ENCODE measurements around the gene CEP57L1. TPM values are rescaled to one million over a fixed set of nuclear protein-coding genes. Genes with fewer than 3 reads are reported as not detected.
"Not testable (repeated sequence)": the region's sequence is repeated elsewhere in the genome, so short reads cannot be mapped to it uniquely, and the experiment has no call there.

Gene CEP57L1
- total RNA-seq, 1 donor from 2014 or later = 16.7 TPM

GRCh38 chr6:109103942-109104341 is 8.6 kb downstream of the CEP57L1 start:
- no peak for TF ChIP-seq CTCF (IDR thresholded peaks at IDR 0.05; ENCODE audit: insufficient read depth, low read length, poor library complexity, severe bottlenecking)

GRCh38 chr6:109104512-109104911 is 9.2 kb downstream of the CEP57L1 start:
- no peaks in the 10 kb centered on the region for H3K36me3 ChIP-seq (ENCODE audit: control insufficient read depth, insufficient read depth, low read length)
- no peak for TF ChIP-seq CTCF (IDR thresholded peaks at IDR 0.05; ENCODE audit: insufficient read depth, low read length, poor library complexity, severe bottlenecking)
- H3K4me3 ChIP-seq (ENCODE audit: low read depth, low read length) = no peak overlapping the region
- no peaks in the 10 kb centered on the region for H3K27me3 ChIP-seq (ENCODE audit: control insufficient read depth, insufficient read depth, low read length)
- no peak for DNase-seq (ENCODE audit: low read depth)

More at GRCh38 chr6:109103942-109104341, 8.6 kb downstream of the CEP57L1 start:
- H3K4me3 ChIP-seq (ENCODE audit: low read depth, low read length) = no peak overlapping the region
- no peak for DNase-seq (ENCODE audit: low read depth)
- no peaks in the 10 kb centered on the region for H3K27me3 ChIP-seq (ENCODE audit: control insufficient read depth, insufficient read depth, low read length)
- no peaks in the 10 kb centered on the region for H3K36me3 ChIP-seq (ENCODE audit: control insufficient read depth, insufficient read depth, low read length)

DNA sequence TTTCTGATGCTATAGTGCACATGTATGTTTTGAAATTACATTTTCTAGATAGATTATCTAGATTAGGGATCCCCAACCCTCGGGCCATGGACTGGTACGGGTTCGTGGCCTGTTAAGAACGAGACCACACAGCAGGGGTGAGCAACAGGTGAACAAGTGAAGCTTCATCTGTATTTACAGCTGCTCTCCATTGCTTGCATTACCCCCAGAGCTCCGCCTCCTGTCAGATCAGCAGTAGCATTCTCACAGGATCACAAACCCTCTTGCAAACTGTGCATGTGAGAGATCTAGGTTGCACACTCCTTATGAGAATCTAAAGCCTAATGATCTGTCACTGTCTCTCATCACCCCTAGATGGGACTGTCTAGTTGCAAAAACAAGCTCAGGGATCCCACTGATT is 10.4 kb downstream of the CEP57L1 start:
- TF ChIP-seq CTCF (IDR thresholded peaks at IDR 0.05; ENCODE audit: insufficient read depth, low read length, poor library complexity, severe bottlenecking) = no peak
- DNase-seq (ENCODE audit: low read depth) = no peak
- H3K36me3 ChIP-seq (ENCODE audit: control insufficient read depth, insufficient read depth, low read length) = no peaks in the 10 kb centered on the region
- no peaks in the 10 kb centered on the region for H3K27me3 ChIP-seq (ENCODE audit: control insufficient read depth, insufficient read depth, low read length)
- H3K4me3 ChIP-seq (ENCODE audit: low read depth, low read length) = no peak overlapping the region

DNA sequence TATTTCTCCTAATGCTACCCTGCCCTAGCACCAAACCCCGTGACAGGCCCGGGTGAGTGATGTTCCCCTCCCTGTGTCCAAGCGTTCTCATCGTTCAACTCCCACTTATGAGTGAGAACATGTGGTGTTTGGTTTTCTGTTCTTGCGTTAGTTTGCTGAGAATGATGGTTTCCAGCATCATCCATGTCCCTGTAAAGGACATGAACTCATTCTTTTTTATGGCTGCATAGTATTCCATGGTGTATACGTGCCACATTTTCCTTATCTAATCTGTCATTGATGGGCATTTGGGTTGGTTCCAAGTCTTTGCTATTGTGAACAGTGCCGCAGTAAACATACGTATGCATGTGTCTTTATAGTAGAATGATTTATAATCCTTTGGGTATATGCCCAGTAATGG is 14.4 kb downstream of the CEP57L1 start:
- not testable (repeated sequence) for H3K4me3 ChIP-seq (ENCODE audit: low read depth, low read length); DNase-seq (ENCODE audit: low read depth); H3K27me3 ChIP-seq (ENCODE audit: control insufficient read depth, insufficient read depth, low read length); H3K36me3 ChIP-seq (ENCODE audit: control insufficient read depth, insufficient read depth, low read length)

- DNase-seq (ENCODE audit: low read depth); H3K27me3 ChIP-seq (ENCODE audit: control insufficient read depth, insufficient read depth, low read length); H3K4me3 ChIP-seq (ENCODE audit: low read depth, low read length); H3K36me3 ChIP-seq (ENCODE audit: control insufficient read depth, insufficient read depth, low read length): not testable (repeated sequence)
Measured at GRCh38 chr6:109112663-109113062, 17.4 kb downstream of the CEP57L1 start.

DNA sequence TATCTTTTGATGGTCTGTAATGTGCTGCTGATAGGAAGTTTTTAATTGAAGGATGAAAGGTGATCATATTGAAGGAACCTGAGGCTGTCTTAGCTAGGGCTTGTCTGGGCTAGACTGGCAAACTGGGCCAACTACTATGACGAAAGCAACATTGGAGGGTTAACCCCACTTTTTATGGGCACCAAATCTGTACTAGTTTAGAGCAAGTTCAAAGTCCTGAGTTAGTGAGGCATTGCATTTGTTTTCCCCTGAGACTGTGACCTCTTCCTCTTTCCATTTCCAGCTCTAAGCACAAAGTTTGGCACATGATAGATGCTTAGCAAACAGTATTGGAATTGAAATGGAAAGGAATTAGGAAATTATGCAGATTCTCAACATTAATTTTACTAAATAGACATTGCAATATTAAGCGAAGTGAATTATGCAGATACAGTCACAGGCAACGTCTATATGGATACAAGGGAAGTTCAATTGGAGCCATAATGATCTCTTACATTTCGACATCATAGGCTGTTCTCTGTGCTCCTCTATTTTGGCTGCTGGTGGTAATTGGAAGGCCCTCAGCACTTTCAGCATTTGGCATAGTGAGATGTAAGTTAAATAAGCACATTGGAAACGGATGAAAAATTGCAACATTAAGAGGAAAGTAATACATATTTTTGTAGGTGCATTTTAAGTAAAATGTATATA is 22.2 kb downstream of the CEP57L1 start:
- DNase-seq (ENCODE audit: low read depth) = no peak
- H3K27me3 ChIP-seq (ENCODE audit: control insufficient read depth, insufficient read depth, low read length) = no peaks in the 10 kb centered on the region
- no peak overlapping the region for H3K4me3 ChIP-seq (ENCODE audit: low read depth, low read length)
- no peak for TF ChIP-seq CTCF (IDR thresholded peaks at IDR 0.05; ENCODE audit: insufficient read depth, low read length, poor library complexity, severe bottlenecking)
- H3K36me3 ChIP-seq (ENCODE audit: control insufficient read depth, insufficient read depth, low read length) = no peaks in the 10 kb centered on the region

DNA sequence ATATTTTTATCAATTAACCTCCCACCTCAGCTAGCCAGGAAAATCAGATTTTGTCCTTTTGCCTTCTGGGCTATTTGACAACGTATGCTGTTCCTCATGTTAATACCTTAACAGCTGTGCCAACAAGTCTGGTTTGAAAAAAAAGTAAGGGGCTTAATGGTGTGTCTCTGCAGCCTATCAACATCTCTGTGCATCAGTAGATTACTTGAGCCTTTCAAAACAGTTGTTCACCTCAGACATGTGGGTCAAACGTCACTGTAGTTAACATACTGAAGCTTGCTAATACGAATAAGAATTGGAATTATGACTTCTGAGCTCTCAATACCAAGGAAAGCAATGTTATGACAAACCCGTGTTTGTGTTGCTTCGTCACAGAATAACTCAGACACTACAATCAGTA is 23.0 kb downstream of the CEP57L1 start:
- no peak for TF ChIP-seq CTCF (IDR thresholded peaks at IDR 0.05; ENCODE audit: insufficient read depth, low read length, poor library complexity, severe bottlenecking)
- no peaks in the 10 kb centered on the region for H3K27me3 ChIP-seq (ENCODE audit: control insufficient read depth, insufficient read depth, low read length)
- no peak for DNase-seq (ENCODE audit: low read depth)
- H3K4me3 ChIP-seq (ENCODE audit: low read depth, low read length) = no peak overlapping the region
- no peaks in the 10 kb centered on the region for H3K36me3 ChIP-seq (ENCODE audit: control insufficient read depth, insufficient read depth, low read length)

All from kidney epithelial cell (primary cell).